Psoas muscle (tissue), 8 donors: ENCODE measurements around the gene CALHM3. TPM values are rescaled to one million over a fixed set of nuclear protein-coding genes. Genes with fewer than 3 reads are reported as not detected.
"Not testable (repeated sequence)": the region's sequence is repeated elsewhere in the genome, so short reads cannot be mapped to it uniquely, and the experiment has no call there.

Source experiments
- ATAC-seq, 4 donors: fragments of 200-7000 bp; cut with Tn5 transposase; one replicate each; pipeline ENCODE4 v1.9.1; 2020; ENCODE audit warnings: moderate library complexity in 3 of 4, mild to moderate bottlenecking in 2 of 4
- DNase-seq, 2 donors: peaks; one replicate each; pipeline ENCODE4 v3.0.0-alpha.2; 2020
- H3K27ac ChIP-seq: fragments of 200-600 bp; one replicate; pipeline ENCODE4 v1.8.0; 2022
- H3K27me3 ChIP-seq, 3 donors: fragments of 200-600 bp in 1 of 3; one replicate each; pipeline versions ENCODE4 v1.6.1 to v1.8.0; 2013 to 2022; ENCODE audit warnings: low read length in 2 of 3, mild to moderate bottlenecking in 2 of 3, moderate library complexity in 1 of 3; ENCODE audit not compliant: insufficient read depth in 3 of 3
- H3K36me3 ChIP-seq, 2 donors: fragments of 200-600 bp in 1 of 2; one replicate each; pipeline versions ENCODE4 v1.6.1 to v1.8.0; 2013 to 2022; ENCODE audit warnings: low read depth in 1 of 2, mild to moderate bottlenecking in 1 of 2, moderate library complexity in 1 of 2; ENCODE audit not compliant: insufficient read depth in 1 of 2
- H3K4me1 ChIP-seq: fragments of 200-600 bp; one replicate; pipeline ENCODE4 v1.8.0; 2022
- H3K4me3 ChIP-seq: fragments of 200-600 bp; one replicate; pipeline ENCODE4 v1.8.0; 2022; ENCODE audit warnings: mild to moderate bottlenecking
- H3K9me3 ChIP-seq: fragments of 200-600 bp; one replicate; pipeline ENCODE4 v1.8.0; 2022
- WGBS, 3 donors: extraction: QIAGEN DNeasy Blood & Tissue Kit; methylation state at CpG; one replicate each; pipeline versions ENCODE4 v1.1.6 to v1.1.7; 2013; 5-methylcytosine and 5-hydroxymethylcytosine counted together
- intact Hi-C, 2 donors: fragments of 100-400 bp; cut with DNase I; formaldehyde crosslinking; loops; one replicate each; pipeline versions ENCODE4 v1.11.0 to v1.14.2; 2022
- polyA plus RNA-seq, 3 donors: library from polyadenylated mRNA; stranded (reverse); fragments of 200-250 nt; gene quantifications; one replicate each; pipeline ENCODE4 v1.2.3, GENCODE V29; 2013
- total RNA-seq, 4 donors: library from RNA; stranded (reverse); fragmentation: NEBNext Ultra II Directional in 2 of 4; extraction: Animal tissue kit (Norgen Biotek cat#: 25700) in 2 of 4; gene quantifications; one replicate each; pipeline versions ENCODE4 v1.2.1 to v1.2.4, GENCODE V29; 2021 to 2023
- TF ChIP-seq, protein P1 (sequence below): fragments of 200-600 bp; IDR thresholded peaks from one replicate; pipeline ENCODE4 v1.8.0; 2022; ENCODE audit warnings: antibody characterized with exemption
- donor health status: healthy with polysubstance abuse.
- donor health status: DM: no; HTN: no; CAD: no; lungs with moderate emphysema.
- donor health status: Bipolar disorder and iron deficiency.
- donor health status: healthy.
- donor health status: DM: yes; HTN: yes; CAD: no.
- donor health status: DM: no; HTN: no; CAD: no.
- donor health status: DM: no; HTN: no; CAD: no.
- donor health status: DM: yes; HTN: yes; CAD: no.

The CALHM3 gene
- total and polyA plus RNA-seq, 7 donors: not detected

DNA sequence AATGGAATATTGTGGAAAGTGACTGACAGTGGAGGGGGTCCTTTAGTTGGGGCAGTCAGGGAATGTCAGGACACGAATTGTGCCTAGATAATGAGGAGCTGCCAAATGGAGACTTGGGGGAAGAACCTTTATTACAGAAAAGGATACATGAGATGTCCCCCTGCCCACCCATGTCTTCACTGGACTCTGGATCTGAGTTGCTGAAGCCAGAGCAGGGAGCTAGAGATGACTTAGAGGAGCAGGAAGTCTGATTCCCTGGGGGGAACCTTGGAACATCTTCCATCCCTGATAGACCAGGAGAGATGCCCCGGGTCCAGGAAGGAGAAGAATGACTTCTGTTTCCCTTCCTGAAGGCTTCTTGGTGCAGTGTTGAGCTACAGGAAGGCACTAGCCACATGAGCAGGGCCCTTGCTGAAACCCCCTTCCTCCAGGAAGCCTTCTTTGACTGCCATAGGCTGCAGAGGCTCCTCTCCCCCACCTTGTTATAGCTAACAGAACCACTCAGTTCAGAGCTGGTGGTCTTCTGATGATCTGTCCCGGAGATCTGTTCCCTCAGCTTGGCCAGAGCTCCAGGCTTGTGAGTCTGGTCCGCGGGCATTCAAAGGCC is 13.7 kb upstream of the CALHM3 start:
- peak overlapping the region; percentile 72 for H3K4me3 ChIP-seq
- peaks cover 5% of the 10 kb centered on the region for H3K4me1 ChIP-seq
- TF ChIP-seq, protein P1, sequence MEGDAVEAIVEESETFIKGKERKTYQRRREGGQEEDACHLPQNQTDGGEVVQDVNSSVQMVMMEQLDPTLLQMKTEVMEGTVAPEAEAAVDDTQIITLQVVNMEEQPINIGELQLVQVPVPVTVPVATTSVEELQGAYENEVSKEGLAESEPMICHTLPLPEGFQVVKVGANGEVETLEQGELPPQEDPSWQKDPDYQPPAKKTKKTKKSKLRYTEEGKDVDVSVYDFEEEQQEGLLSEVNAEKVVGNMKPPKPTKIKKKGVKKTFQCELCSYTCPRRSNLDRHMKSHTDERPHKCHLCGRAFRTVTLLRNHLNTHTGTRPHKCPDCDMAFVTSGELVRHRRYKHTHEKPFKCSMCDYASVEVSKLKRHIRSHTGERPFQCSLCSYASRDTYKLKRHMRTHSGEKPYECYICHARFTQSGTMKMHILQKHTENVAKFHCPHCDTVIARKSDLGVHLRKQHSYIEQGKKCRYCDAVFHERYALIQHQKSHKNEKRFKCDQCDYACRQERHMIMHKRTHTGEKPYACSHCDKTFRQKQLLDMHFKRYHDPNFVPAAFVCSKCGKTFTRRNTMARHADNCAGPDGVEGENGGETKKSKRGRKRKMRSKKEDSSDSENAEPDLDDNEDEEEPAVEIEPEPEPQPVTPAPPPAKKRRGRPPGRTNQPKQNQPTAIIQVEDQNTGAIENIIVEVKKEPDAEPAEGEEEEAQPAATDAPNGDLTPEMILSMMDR: no peak
- H3K27ac ChIP-seq: no peak overlapping the region
- H3K36me3 ChIP-seq: no peaks in the 10 kb centered on the region
- intact Hi-C loops: loop anchor here in 1 of 2 donors (1.0 kb wide), 1 partner anchor 38 kb away; no protein-coding TSS in a partner anchor
- ATAC-seq (no peak), DNase-seq (peak in 1 of 2 donors; percentile 9)
- no peaks in the 10 kb centered on the region for H3K9me3 ChIP-seq
- peaks cover 0 to 36% (median 4%) of the 10 kb centered on the region in 3 donors for H3K27me3 ChIP-seq
- 72 to 78% (median 74%) methylated on average over 5 of the region's 5 CpGs for WGBS, 3 donors

DNA sequence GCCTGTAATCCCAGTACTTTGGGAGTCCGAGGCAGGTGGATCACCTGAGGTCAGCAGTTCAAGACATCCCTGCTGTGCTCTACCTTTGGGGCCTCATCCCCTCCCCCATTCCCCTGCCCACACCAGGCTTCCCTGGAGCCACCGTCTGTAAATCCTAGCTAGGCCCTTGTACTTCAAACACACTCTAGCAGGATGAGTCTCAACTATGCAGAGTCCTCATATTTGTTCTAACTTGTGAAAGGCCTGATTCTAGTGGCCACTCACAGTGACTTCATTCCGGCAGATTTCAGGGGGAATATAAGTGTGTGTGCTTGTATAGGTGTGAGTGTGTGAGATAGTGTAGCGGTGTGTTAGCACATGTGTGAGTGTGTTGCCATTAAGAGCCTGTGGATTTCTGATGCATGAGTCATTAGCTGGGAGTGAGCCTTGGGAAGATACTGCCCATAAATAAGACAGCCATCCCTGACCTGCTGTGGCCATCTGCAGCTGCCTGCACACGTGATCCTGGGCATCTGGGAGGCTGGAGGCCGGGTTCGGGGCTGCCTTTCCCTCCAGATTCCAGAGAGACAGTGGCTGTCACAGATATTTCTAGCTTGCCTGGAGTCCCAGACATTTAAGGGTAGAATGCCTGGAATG is 12.8 kb upstream of the CALHM3 start:
- peak in 1 of 2 donors; percentile 56 for DNase-seq
- peak; percentile 67 to 86 (median 76) for ATAC-seq
- 46 to 52% (median 47%) methylated on average over 7 of the region's 7 CpGs for WGBS, 3 donors

DNA sequence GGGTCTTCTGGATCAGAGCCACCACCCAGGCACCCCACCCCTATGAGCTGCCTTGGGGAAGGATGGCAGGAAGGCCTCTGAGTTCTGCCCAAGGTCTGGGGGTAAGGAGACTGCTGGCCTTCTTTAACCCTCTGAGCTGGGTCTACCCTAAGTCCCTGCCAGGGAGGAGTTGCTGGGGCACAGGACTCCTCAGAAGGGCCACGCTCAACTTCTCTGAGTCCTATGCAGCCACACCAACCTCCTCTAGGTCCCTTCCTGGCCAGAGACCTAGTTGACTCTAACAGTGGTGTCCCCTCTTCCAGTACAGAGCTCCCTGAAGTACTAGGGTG is 11.9 kb upstream of the CALHM3 start:
- H3K27ac ChIP-seq: no peak overlapping the region
- peaks cover 5% of the 10 kb centered on the region for H3K4me1 ChIP-seq
- H3K9me3 ChIP-seq: no peaks in the 10 kb centered on the region
- ATAC-seq: no peak
- peak in 1 of 2 donors; percentile 10 for DNase-seq
- H3K27me3 ChIP-seq: peaks cover 0 to 34% (median 4%) of the 10 kb centered on the region in 3 donors
- intact Hi-C loops: no loop called here
- 86 to 100% (median 94%) methylated on average over 1 of the region's 1 CpG for WGBS, 3 donors
- TF ChIP-seq, protein P1: no peak
- no peak overlapping the region for H3K4me3 ChIP-seq
- no peaks in the 10 kb centered on the region for H3K36me3 ChIP-seq

More for the DNA sequence above, 12.8 kb upstream of the CALHM3 start:
- Histone ChIP-seq H3K36me3 (no peaks in the 10 kb centered on the region), H3K9me3 (no peaks in the 10 kb centered on the region), H3K27me3 (peaks cover 0 to 36% (median 4%) of the 10 kb centered on the region in 3 donors), H3K4me1 (peaks cover 5% of the 10 kb centered on the region), H3K4me3 (no peak overlapping the region), H3K27ac (no peak overlapping the region)
- TF ChIP-seq, protein P1: no peak
- intact Hi-C loops: loop anchor here in 1 of 2 donors (1.0 kb wide), 1 partner anchor 38 kb away; no protein-coding TSS in a partner anchor

DNA sequence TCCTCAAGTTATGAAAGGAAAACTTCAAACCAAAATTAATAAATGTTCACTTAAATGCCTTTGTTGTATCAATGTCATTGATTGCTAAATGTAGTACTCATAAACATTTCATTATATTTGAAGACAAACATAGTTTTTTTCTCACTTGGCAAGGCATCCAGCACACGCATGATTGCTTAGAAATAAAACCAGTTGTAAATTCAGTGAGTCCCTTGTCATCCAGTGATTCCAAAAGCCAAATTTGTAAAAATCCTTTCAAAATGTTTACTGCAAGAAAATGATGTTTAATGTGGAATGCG is 8.3 kb upstream of the CALHM3 start:
- no peak for DNase-seq
- no peaks in the 10 kb centered on the region for H3K9me3 ChIP-seq
- no peak overlapping the region for H3K4me3 ChIP-seq
- no peaks in the 10 kb centered on the region for H3K4me1 ChIP-seq
- TF ChIP-seq, protein P1: no peak
- no peak for ATAC-seq
- 86 to 87% (median 86%) methylated on average over 2 of the region's 2 CpGs for WGBS, 3 donors
- H3K27ac ChIP-seq: no peak overlapping the region
- H3K36me3 ChIP-seq: no peaks in the 10 kb centered on the region
- no peaks in the 10 kb centered on the region for H3K27me3 ChIP-seq
- intact Hi-C loops: no loop called here

DNA sequence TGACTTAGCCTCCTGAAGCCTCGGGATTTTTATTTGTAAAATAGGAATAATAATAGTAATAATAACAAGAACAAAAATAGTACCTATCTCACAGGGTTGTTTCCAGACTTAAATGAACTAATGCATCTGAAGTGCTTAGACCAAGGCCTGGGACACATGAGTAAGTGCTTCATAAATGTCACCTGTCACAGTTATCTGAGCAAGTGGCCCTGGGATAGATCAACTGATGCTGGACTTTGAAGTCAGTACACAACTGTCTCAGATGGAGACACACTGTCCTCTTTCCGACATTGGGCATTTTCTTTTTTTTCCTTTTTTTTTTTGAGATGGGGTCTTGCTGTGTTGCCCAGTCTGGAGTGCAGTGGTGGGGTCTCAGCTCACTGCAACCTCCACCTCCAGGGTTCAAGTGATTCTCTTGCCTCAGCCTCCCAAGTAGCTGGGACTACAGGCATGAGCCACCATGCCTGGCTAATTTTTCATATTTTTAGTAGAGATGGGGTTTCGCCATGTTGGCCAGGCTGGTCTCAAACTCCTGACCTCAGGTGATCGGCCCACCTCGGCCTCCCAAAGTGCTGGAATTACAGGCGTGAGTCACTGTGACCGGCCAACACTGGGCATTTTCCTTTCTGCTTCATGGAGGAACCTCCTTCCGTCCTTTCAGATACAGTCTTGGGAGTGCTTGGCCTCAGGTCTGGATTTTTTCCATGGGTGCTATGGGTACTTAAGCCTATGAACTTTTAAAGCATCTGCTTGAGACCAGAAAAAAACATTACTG is 7.8 kb upstream of the CALHM3 start:
- H3K36me3 ChIP-seq, H3K4me1 ChIP-seq, H3K9me3 ChIP-seq, ATAC-seq, H3K27me3 ChIP-seq, H3K27ac ChIP-seq, H3K4me3 ChIP-seq, intact Hi-C loops: not testable (repeated sequence)
- DNase-seq: peak in 1 of 2 donors; percentile 25
- WGBS, 3 donors: 83 to 91% (median 90%) methylated on average over 8 of the region's 8 CpGs
